GM12873 (cell line): ENCODE data around the gene BCAS2.

Experiments
- CTCF ChIP-seq: IDR thresholded peaks from 2 replicates; pipeline ENCODE4 v1.5.1; 2012; ENCODE audit warnings: low read depth, mild to moderate bottlenecking, moderate library complexity, low read length, control low read depth; ENCODE audit not compliant: insufficient read depth; ENCODE audit errors: missing control alignments

The BCAS2 gene

DNA sequence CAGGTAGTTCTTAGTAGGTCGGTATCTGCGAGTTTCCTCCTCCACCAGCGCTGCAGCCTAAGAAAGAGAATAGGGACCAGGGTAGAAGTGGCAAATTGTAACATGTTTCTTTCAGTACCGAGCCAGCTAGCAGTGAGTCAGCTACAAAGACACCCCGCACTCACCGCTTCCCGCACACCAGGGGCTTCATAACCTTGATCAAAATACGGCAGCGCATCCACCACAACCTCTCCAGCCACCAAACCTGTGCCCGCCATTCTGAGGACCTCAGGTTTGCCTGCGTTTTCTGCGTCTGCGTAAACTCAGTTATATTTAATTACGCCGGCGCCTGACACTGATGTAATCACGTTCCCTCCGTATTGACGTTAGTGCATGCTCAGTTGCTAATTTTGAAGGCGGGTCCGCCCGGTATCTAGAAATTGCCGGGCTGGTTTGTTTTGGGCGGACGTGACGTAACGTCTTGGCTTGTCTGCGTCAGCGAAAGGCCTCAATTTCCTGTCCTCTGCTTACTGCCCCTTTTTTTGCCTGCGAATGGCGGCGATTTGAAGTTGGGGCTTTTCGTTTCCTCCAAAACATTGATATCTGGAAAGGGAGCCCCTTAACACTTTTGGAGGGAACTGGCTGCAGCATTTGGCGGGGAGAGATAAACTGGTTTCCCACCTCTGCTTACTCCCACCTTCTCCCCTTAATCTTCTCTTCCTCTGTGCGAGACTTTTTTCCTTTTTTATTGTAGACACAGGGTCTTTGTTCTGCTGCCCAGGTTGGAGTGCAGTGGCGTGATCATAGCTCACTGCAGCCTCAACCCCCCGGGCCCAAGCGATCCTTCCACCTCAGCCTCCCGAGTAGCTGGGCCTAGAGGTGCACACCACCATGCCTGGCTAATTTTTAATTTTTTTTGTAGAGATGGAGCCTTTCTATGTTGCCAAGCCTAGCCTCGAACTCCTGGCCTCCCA is at the start of gene BCAS2:
TSS of gene BCAS2 (minus strand) at position 281 of the 953 bp plus-strand sequence. CDS start at position 257, 24 bp downstream.
- TF ChIP-seq CTCF = no peak

GRCh38 chr1:114627107-114627506 is 45.7 kb upstream of the BCAS2 start:
- no peak for TF ChIP-seq CTCF

DNA sequence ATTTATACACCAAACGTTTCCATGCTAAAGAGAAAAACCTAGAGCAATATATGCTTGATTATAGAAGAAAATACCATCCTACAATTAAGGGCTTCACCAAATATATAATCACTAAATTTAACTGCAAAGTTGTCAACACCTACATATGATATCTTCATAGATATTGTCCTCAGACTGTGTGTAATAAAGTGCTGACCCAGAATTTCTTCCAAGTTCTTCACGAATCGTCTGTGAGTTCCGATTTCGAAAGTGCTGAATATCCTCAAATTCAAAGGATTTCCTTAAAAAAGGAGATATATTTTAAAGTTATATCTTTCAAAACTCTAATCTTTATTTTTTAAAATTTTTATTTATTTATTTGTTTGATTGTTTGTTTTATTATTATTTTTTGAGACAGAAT is 41.9 kb upstream of the BCAS2 start:
- TF ChIP-seq CTCF = no peak

GRCh38 chr1:114620419-114620818 is 39.0 kb upstream of the BCAS2 start:
- no peak for TF ChIP-seq CTCF

DNA sequence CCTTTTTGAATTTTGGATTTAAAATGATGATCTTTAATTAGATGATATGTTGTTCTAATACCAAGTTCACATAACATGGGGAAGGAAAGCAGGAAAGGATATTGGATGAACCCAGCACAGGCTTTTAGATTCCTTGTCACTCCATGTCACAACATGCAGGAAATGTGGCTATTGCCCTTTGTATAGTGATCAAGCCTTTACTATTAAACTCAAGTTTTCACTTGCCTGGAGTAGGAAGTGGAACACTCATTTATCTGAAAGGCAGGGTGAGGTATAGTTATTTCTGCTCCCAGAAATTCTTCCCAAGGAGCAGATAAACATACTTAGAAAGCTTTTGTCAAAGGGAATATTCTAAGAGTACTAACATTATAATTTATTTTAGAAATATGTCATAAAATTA is 37.2 kb upstream of the BCAS2 start:
- TF ChIP-seq CTCF = no peak

DNA sequence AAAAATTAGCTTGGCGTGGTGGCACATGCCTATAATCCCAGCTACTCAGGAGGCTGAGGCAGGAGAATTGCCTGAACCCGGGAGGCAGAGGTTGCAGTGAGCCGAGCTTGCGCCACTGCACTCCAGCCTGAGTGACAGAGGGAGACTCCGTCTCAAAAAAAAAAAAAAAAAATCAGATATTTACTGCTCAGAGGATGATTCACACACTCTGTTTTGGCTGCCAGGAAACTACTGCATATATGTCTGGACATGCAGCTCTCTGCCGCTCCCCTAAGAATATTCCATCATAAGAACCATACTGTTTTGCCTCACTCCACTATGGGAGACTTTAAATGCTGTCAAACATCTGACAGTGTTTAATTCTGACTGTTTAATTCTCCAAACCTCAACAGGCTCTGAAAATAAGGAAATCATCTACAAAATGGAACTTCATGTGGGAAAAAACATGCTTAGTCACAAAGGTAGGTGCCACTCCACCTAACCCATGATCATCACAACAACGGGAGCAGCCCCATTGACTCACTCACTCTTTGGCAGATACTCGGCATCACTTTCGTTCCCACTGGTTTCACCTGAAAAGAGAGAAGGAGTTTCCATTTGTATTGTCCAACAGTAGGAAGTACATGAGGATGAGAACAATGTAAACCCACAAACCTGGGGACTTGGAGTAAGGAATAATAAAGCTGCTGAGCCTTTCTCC is 29.3 kb upstream of the BCAS2 start:
- no peak for TF ChIP-seq CTCF

DNA sequence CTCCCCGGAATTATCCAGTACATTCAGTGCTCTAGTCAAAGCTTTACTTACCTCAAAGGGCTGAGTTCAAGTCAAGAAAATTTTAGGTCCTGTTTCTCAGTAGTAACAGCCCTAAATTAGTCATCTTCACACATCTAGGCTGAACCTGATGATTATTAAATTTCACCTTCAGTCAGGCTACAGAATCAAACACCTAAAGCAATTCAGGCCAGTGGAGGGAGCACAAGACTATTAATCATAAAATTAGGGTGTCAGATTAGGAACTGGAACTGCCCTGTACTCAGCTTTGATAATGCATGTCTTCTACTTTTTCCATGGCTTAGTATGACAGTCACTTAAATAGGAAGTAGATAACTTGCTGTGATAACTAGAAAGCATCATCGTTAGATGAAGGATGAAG is 28.4 kb upstream of the BCAS2 start:
- no peak for TF ChIP-seq CTCF
